Upper lobe of left lung (tissue), 6 donors: ENCODE results near the gene SRCAP. TPM values are rescaled to one million over a fixed set of nuclear protein-coding genes. Genes with fewer than 3 reads are reported as not detected.

ENCODE experiments used
- ATAC-seq, 2 donors: fragments of 200-7000 bp; cut with Tn5 transposase; one replicate each; pipeline ENCODE4 v1.9.1; 2022; ENCODE audit warnings: mild to moderate bottlenecking in 2 of 2, moderate library complexity in 2 of 2; ENCODE audit not compliant: low FRiP score in 2 of 2
- DNase-seq, 2 donors: peaks; one replicate each; pipeline ENCODE4 v3.0.0-alpha.2; 2019 to 2020
- H3K27ac ChIP-seq, 4 donors: fragments of 200-600 bp; sonication (generic); one replicate each; pipeline ENCODE4 v1.5.1; 2016 to 2019
- H3K27me3 ChIP-seq, 4 donors: fragments of 200-600 bp; sonication (generic); one replicate each; pipeline ENCODE4 v1.5.1; 2017 to 2019
- H3K36me3 ChIP-seq, 4 donors: fragments of 200-600 bp; sonication (generic); one replicate each; pipeline ENCODE4 v1.5.1; 2016 to 2019
- H3K4me1 ChIP-seq, 4 donors: fragments of 200-600 bp; sonication (generic); one replicate each; pipeline ENCODE4 v1.5.1; 2018 to 2019
- H3K4me3 ChIP-seq, 4 donors: fragments of 200-600 bp; sonication (generic); one replicate each; pipeline ENCODE4 v1.5.1; 2017 to 2019; ENCODE audit warnings: mild to moderate bottlenecking in 2 of 4, moderate library complexity in 1 of 4
- H3K9me3 ChIP-seq, 4 donors: fragments of 200-600 bp; sonication (generic); one replicate each; pipeline ENCODE4 v1.5.1; 2018 to 2019
- EP300 ChIP-seq, 4 donors: sonication (generic); formaldehyde crosslinking; IDR thresholded peaks; one replicate each; pipeline ENCODE4 v1.5.1; 2017; ENCODE audit warnings: antibody characterized with exemption in 4 of 4, control low read depth in 2 of 4
- POLR2A ChIP-seq, 4 donors: fragments of 450-650 bp; IDR thresholded peaks; one replicate each; pipeline ENCODE4 v1.5.1; 2016 to 2017; ENCODE audit warnings: antibody characterized with exemption in 4 of 4, mild to moderate bottlenecking in 2 of 4
- POLR2AphosphoS5 ChIP-seq, 2 donors: sonication (generic); formaldehyde crosslinking; IDR thresholded peaks; one replicate each; pipeline ENCODE4 v1.5.1; 2017; ENCODE audit warnings: antibody characterized with exemption in 2 of 2
- WGBS, 2 donors: methylation state at CpG; one replicate each; pipeline ENCODE4 v1.1.5; 2017 to 2018; 5-methylcytosine and 5-hydroxymethylcytosine counted together
- total RNA-seq, 6 donors: library from RNA; depleted of rRNA in 4 of 6; stranded (reverse); fragments of >200 nt in 4 of 6; gene quantifications; one replicate each; pipeline versions ENCODE4 v1.1.0 to v1.2.1, GENCODE V29; 2016 to 2021
- TF ChIP-seq, protein P1 (sequence below), 6 experiments: fragments of 450-650 bp in 4 of 6; fragments of 200-600 bp in 2 of 6; sonication (generic) in 2 of 6; IDR thresholded peaks; one replicate each; pipeline ENCODE4 v1.5.1; 2016 to 2019; ENCODE audit warnings: antibody characterized with exemption in 6 of 6
- donor health status: DM: no; HTN: no; CAD: no; lungs with moderate emphysema.
- donor health status: DM: no; HTN: yes; CAD: no; lungs with severe emphysema.

The SRCAP gene
- total RNA-seq, 6 donors from 2014 or later = 38.3 to 102 (median 66.0) TPM

DNA sequence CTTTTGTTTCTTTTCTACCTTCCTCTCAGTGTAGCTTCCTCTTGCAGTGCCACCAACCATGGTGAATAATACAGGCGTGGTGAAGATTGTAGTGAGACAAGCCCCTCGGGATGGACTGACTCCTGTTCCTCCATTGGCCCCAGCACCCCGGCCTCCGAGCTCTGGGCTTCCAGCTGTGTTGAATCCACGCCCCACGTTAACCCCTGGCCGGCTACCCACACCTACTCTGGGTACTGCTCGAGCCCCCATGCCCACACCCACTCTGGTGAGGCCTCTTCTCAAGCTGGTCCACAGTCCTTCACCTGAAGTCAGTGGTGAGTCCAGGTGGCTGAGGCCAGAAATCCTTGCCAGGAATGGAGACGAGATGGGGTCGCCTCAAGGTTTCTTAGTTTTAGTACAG, 23.9 kb downstream of the SRCAP start:
- WGBS, 2 donors = 93 to 96% methylated on average over 9 to 10 of the region's 10 CpGs
- no peak for DNase-seq

DNA sequence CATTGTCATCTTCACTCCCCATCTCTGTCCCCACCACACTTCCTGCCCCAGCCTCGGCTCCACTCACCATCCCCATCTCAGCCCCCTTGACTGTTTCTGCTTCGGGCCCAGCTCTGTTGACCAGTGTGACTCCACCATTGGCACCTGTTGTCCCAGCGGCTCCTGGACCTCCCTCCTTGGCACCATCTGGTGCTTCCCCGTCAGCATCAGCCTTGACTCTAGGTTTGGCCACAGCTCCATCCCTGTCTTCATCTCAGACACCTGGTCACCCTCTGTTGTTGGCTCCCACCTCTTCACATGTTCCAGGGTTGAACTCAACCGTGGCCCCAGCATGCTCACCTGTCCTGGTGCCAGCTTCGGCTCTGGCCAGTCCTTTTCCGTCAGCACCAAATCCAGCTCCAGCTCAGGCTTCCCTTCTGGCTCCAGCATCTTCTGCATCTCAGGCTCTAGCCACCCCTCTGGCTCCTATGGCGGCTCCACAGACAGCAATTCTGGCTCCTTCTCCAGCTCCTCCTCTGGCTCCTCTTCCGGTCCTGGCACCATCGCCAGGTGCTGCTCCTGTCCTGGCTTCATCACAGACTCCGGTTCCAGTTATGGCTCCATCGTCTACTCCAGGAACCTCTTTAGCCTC, 24.9 kb downstream of the SRCAP start:
- no peak for ATAC-seq
- DNase-seq = no peak

More for the DNA sequence above, 23.9 kb downstream of the SRCAP start:
- H3K4me3 ChIP-seq = no peak overlapping the region
- no peak overlapping the region for H3K27ac ChIP-seq
- TF ChIP-seq POLR2A (IDR thresholded peaks at IDR 0.05) = no peak
- no peak for TF ChIP-seq EP300 (IDR thresholded peaks at IDR 0.05)
- TF ChIP-seq, protein P1, sequence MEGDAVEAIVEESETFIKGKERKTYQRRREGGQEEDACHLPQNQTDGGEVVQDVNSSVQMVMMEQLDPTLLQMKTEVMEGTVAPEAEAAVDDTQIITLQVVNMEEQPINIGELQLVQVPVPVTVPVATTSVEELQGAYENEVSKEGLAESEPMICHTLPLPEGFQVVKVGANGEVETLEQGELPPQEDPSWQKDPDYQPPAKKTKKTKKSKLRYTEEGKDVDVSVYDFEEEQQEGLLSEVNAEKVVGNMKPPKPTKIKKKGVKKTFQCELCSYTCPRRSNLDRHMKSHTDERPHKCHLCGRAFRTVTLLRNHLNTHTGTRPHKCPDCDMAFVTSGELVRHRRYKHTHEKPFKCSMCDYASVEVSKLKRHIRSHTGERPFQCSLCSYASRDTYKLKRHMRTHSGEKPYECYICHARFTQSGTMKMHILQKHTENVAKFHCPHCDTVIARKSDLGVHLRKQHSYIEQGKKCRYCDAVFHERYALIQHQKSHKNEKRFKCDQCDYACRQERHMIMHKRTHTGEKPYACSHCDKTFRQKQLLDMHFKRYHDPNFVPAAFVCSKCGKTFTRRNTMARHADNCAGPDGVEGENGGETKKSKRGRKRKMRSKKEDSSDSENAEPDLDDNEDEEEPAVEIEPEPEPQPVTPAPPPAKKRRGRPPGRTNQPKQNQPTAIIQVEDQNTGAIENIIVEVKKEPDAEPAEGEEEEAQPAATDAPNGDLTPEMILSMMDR (IDR thresholded peaks at IDR 0.05) = no peak
- no peak for TF ChIP-seq POLR2AphosphoS5 (IDR thresholded peaks at IDR 0.05)
- no peaks in the 10 kb centered on the region for H3K9me3 ChIP-seq
- no peaks in the 10 kb centered on the region for H3K4me1 ChIP-seq
- no peak for ATAC-seq
- H3K36me3 ChIP-seq = peaks cover 59 to 98% (median 85%) of the 10 kb centered on the region in 4 donors
- no peaks in the 10 kb centered on the region for H3K27me3 ChIP-seq

DNA sequence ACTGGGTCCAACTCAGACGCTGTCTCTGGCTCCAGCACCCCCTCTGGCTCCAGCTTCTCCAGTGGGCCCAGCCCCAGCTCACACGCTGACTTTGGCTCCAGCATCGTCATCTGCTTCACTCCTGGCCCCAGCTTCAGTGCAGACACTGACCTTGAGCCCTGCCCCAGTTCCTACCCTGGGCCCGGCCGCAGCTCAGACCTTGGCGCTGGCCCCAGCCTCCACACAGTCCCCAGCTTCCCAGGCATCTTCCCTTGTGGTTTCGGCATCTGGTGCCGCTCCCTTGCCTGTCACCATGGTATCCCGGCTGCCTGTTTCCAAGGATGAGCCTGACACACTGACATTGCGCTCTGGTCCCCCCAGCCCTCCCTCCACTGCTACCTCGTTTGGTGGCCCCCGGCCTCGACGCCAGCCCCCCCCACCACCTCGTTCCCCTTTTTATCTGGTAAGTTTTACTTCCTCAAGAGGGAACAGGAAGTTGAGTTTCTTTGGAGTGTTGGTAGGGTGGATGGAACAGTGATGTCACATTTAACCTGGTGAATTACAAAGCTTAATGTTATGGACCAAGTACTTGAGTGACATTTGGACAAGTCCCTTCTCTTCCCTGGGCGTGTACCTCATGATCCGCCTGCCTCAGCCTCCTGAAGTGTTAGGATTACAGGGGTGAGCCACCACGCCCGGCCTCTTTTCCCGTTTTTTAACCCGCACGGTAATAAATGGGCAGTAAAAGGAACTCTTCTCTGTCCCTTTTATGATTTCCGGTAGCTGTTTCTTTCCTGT, 25.9 kb downstream of the SRCAP start:
- WGBS, 2 donors = 78 to 79% methylated on average over 23 of the region's 23 CpGs
- Histone ChIP-seq H3K36me3 (peaks cover 55 to 98% (median 78%) of the 10 kb centered on the region in 4 donors), H3K27ac (peak overlapping the region in 2 of 4 donors; percentile 45 to 64), H3K4me1 (no peaks in the 10 kb centered on the region), H3K27me3 (no peaks in the 10 kb centered on the region), H3K4me3 (no peak overlapping the region), H3K9me3 (no peaks in the 10 kb centered on the region)
- ATAC-seq = peak; percentile 40 to 70
- TF ChIP-seq POLR2A (IDR thresholded peaks at IDR 0.05) (no peak), POLR2AphosphoS5 (IDR thresholded peaks at IDR 0.05) (no peak), EP300 (IDR thresholded peaks at IDR 0.05) (no peak)
- TF ChIP-seq, protein P1 (IDR thresholded peaks at IDR 0.05) = no peak
- DNase-seq = peak; percentile 33 to 85

More for the DNA sequence above, 24.9 kb downstream of the SRCAP start:
- Histone ChIP-seq H3K36me3 (peaks cover 51 to 98% (median 78%) of the 10 kb centered on the region in 4 donors), H3K27ac (no peak overlapping the region), H3K4me1 (no peaks in the 10 kb centered on the region), H3K9me3 (no peaks in the 10 kb centered on the region), H3K4me3 (no peak overlapping the region), H3K27me3 (no peaks in the 10 kb centered on the region)
- WGBS, 2 donors = 92 to 96% methylated on average over 12 of the region's 12 CpGs
- TF ChIP-seq POLR2AphosphoS5 (IDR thresholded peaks at IDR 0.05) (no peak), POLR2A (IDR thresholded peaks at IDR 0.05) (no peak), EP300 (IDR thresholded peaks at IDR 0.05) (no peak)
- TF ChIP-seq, protein P1 (IDR thresholded peaks at IDR 0.05) = no peak

DNA sequence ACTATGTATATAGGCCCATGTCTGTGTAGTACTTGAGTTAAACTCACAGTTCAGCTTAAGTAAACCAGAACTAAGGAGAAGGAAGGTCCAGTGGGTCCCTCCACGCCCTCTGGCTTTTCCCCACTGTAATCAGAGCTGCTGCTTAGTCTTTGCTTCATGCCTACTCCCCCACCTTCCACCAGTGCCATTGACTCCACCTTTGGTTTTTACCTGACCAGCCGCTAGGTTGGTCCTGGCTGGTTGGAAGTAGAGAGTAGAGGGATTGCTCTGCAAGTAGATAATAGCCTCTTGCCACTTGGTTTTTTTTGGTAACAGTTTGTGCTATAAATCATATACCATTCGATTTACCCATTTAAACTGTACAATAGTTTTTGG, 26.4 kb downstream of the SRCAP start:
- TF ChIP-seq POLR2AphosphoS5 (IDR thresholded peaks at IDR 0.05) (no peak), EP300 (IDR thresholded peaks at IDR 0.05) (no peak), POLR2A (IDR thresholded peaks at IDR 0.05) (no peak)
- TF ChIP-seq, protein P1 (IDR thresholded peaks at IDR 0.05) = no peak
- H3K27me3 ChIP-seq = no peaks in the 10 kb centered on the region
- no peaks in the 10 kb centered on the region for H3K9me3 ChIP-seq
- no peak for ATAC-seq
- peaks cover 55 to 98% (median 78%) of the 10 kb centered on the region in 4 donors for H3K36me3 ChIP-seq
- H3K4me3 ChIP-seq = no peak overlapping the region
- DNase-seq = no peak
- no peaks in the 10 kb centered on the region for H3K4me1 ChIP-seq
- peak overlapping the region in 2 of 4 donors; percentile 45 to 64 for H3K27ac ChIP-seq
- 91 to 95% methylated on average over 3 of the region's 3 CpGs for WGBS, 2 donors
